ENCODE measurements around the gene TRPV2.
"Not testable (repeated sequence)": the region's sequence is repeated elsewhere in the genome, so short reads cannot be mapped to it uniquely, and the experiment has no call there.

TRPV2 gene

DNA sequence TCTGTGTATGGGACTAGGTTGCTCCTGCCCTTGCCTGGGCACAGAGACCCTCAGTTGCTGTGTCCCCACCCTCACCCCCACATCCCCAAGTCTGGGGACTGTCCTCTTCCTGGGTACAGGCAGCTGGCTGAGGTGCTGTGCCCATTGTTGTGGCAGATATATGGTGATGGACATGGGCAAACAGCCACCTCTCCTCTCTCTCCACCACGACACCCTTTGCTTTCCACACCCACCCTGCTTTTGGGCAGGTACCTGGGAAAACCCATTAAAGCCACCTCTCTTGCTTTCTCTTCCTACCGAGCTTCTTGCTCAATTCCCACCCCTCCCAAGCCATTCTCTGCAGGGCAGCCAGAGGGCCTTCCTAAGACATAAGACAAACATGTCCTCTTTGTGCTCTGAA is 21.7 kb downstream of the TRPV2 start:
- DNase-seq, result no peak

DNA sequence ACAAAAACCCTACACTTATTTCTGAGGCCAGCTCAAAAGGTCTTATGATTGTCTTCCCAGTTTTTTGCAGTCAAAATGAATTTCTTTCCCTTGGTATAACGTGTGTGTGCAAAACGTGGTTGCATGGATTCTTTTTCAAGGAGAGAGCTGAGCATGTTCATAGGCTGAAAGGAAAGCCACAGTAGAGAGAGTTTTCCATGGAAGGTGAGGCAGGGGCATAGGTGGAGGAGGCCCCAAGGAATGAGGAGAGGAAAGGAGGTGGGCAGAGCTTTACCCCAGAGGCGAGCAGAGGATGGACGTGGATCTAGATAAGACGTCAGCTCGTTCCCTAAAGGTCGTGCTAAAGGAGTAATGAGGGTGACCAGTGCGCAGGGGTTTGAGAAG is 22.8 kb downstream of the TRPV2 start:
- DNase-seq, result no peak

DNA sequence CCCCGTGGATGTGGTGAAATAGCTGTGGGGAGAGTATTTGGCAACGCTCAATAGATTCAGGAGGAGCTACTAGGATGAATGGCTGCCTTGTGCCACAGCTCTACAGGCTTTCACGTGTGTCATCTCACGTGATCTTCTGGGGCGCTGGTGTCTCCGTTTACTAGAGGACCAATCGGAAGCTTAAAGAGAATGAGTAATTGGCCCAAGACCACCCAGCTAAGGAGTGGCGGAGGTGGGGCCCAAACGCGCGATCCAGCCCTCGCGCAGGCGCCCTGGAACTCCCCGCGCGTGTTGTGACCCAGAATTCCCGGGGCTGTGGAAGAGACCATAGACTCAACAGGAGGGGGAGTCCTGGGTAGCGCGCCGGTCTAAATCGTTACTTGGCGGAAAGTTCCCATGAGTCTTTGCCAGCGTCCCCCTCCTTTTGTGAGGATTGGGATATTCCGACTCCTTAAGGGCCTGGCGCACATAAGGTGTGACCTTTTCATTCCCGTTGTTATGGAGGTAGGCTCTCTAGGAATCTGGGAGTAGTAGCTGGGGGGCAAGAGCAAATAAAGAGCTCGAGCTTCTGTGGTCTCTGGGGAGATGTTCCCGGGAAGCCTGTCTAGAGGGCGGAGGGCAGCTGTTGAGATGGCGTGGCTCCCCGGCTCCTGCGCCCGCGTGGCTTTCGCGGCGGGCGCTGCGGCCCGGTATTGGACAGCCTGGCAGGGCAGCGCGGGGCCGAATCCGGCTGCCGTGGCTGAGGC is 23.4 kb downstream of the TRPV2 start:
- DNase-seq, result peak; percentile 93

DNA sequence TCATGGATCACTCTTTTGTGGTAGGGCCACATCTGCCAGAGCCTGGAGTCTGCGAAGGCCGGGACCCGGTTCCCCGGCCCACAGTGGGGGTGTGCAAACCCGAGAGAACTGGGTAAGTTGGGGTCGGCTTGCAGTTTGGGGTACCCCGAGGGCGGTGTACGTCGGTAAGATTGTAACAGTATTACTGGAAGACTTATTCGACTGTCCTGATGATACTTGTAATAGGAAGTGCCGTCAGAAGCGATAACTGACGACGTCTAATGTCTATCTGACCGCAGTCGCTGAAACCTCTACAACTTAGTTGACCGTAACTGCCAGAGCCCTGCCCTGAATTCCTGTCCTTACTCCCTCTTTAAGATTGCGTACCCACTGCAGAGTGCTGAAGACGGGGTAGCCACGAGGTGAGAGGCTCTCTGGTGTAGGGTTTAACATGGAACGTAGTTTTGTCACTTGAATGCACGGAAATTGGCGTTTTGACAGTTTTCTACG is 24.0 kb downstream of the TRPV2 start:
- DNase-seq, result no peak

DNA sequence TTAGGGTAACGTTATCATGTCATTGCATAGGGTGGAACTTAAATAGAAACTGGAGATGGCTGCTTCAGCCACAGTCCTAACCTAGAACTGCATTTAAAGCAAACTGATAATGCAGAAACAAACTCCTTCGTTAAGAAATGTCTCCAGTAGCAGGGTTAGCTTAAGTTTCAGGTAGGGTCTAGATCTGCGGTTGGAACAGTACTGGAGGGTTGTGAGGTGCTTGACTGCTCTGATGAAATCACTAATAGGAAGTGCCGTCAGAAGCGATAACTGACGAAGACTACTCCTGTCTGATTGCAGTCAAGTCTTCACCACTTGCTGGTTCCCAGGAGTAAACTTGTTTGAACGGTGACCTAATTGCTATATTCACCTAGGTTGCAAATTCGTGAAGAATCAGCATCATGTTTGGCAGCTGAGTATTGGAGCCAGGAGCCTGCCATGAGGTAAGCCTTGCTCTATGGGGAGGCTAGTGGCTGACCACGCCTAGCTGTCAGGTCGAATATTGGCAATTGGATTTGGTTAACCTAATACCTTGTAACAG is 24.5 kb downstream of the TRPV2 start:
- DNase-seq, result no peak

DNA sequence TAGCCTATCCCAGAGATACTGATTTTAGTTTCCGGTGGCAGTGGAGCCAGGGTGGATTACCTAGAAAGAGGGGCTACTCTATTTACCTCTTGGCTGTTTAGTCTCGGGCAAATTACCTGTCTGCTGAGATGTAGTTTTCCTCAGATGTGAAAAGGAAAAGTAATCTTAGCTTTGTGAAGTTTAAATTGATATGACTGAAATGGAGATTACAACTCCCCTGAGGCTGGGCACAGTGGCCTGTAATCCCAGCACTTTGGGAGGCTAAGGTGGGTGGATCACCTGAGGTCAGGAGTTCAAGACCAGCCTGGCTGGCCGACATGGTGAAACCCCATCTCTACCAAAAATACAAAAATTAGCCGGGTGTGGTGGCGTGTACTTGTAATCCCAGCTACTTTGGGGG is 25.0 kb downstream of the TRPV2 start:
- not testable (repeated sequence) for DNase-seq

DNA sequence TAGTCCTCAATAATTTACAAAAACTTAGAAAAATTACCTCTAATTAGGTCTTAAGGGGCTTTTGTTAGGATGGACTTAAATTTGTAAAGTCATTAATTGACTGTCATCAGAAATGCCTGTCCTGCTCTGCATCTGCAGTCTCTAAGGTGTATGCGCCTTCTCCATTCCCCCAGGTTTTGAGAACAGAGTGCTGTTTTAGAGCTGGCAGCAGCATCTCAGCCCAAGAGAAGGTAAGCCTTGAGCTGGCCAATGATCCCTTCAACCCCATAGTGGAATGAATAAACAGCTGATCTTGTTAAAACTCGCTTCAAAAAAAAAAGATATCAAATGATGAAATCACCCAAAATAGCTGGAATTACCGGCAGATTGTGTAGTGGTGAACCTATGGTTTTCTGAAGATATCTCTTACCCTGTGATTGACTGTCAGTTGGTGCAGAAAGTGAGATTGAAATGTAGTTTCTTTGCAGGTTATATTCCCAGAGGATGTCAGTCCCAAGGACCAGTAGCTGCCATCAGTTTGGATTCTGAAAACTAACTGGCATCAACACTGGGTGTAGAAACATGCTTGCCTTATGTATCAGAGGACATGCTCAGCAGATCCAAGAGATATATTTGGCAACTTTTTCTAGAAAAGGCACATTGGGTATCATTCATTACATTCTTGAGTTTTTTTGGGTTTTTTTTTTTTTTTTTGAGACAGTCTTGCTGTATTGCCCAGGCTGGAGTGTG is 25.7 kb downstream of the TRPV2 start:
- DNase-seq, result no peak

DNA sequence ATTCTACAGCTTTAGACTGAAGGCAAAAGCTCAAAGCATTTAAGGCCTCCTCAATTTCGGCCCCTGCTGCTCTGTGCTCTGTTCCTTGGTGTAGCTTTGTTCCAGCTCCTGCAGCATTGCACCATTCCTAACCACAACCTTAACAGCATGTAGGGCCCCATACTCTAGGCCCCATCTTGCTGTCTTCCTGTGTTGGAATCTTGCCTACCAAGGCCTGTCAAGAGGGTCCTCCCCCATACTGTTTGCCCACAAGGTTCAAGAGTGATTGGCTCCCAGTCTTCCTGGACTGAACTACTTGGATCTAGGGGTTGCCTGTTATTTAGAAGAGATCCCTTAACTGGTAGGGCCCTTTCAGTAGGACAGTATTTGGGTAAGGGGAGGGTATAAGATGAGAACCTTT is 26.8 kb downstream of the TRPV2 start:
- DNase-seq, result no peak

DNA sequence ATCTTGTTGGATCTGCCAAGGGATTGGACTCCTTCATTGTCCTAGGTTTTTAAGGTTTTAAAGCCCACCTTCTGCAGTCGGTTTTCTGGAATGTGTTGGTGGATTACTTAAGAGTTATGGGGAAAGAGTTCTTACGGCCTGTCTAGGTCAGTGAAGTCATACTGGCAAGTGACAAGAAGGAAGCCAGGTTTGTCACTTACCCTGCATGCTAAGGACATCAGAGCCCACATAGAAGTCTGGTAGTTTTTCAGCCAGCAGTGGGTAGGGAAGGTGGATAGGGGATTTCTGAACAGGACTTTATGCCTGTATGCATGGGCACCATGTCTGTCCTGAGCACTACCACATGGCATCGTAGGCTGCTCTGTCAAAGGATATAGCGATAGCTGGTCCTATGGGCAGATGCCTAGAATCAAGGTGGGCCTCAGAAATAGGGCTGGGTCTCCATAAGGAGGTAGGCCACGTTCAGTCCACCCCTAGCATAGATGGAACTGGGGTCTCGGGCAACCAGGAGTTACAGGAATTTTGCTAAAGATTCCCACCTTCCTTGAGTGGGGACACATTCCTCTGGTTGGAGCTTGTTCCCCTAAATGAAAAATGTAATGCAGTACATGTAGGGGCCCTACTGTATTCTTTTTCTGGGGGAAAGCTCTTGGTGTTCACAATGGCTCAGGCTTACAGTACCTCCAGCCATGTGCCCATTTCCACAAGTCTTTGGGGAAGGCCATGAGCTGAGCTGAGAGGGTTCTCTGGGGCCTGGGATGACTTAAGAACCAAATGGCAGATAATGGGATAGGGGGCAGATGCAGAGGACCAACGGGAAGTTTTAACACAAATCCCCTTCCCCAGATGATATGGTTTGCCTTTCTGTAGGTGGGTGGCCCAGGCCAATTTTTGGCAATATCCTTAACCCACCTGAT is 27.5 kb downstream of the TRPV2 start:
- DNase-seq, result no peak

DNA sequence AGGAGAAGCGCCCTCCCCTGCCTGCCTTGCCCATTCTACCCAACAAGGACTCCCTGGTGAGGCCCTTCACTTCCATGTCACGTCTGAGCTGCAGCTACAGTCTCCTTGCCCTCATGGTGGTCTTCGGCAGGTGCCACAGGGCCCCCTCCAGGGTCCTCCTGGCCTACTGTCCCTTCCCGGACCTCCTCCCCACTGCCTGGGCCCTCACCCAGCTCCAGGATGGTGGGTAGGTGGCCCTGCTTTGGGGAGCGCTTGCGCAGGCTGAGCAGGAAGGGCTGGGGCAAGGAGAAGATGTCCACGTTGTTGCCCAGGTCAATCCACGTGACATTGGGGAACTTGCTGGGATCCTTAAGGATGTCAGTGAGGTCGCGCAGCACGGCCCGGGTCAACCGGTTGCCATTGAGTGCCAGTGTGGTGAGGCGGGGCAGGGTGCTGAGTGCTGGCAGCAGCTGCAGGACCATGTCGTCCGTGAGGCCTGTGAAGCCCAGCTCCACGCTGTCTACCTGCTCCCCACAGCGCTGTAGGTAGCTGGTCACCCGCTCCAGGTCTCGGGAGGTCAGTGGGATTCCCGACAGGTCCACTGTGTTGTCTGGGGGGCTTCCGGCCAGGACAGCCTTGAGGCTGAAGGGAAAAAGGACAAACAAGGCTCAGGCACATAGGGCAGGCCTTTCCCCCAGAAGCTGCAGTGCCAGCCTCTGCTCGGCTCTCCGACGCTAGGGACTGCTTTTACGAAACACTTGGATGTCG is 28.3 kb downstream of the TRPV2 start:
- DNase-seq, result no peak

DNA sequence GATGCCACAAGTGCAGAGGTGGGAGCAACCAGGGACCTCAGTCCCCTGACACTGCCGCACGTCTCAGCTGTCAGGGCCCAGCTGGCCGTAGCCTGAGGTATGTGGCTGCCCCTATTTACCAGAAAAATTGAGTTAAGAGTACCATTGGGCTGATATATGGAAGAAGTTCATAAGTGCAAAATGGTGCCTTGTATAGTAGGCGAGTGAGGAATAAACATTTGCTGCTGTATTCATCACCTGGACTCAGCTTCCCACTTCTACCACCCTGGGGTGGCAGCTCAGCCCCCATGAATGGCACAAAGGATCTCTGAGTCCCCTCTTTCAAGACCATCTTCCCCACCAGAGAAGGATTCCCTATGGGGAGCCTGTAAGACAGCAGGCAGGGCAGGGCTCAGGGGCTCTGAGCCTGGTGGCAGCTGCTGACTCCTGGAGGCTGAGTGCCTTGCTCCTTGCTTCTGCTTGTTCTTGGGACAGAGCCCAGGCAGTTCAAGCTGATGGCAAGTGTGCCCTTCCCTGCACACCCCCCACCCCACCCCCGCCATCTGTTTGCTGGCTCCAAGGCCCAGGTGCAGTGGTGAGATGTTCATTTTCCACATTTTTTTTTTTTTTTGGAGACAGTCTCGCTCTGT is 29.0 kb downstream of the TRPV2 start:
- DNase-seq, result no peak

DNA sequence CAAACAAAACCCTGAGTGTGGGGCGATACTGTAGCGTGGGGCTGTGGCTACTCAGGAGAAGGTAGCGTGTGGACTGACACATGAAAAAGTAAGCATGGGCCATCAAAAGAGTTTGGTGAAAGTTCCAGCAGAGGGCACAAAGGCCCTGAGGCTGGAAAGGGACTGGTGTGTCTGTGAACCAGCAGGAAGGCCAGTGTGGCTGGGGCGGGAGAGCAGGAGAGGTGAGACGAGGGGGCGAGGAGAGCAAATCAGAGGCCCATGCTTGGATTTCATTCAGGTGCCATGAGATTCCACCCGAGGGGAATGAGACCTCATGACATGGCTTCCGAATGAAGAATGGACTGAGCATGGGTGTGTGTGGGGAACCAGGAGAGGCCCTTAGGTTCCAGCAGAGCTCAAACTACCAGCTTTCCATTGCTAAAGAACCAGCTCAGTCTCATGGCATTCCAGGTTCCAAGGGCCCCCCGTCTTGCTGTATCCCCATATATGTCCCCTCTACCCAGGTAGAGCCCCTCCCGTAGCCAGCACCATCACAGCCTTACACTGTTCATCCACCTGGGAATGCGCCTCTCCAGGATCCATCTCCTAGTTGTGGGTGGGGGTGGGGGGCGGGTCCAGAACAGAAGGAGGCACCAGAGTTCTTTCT is 31.1 kb downstream of the TRPV2 start:
- no peak for DNase-seq

DNA sequence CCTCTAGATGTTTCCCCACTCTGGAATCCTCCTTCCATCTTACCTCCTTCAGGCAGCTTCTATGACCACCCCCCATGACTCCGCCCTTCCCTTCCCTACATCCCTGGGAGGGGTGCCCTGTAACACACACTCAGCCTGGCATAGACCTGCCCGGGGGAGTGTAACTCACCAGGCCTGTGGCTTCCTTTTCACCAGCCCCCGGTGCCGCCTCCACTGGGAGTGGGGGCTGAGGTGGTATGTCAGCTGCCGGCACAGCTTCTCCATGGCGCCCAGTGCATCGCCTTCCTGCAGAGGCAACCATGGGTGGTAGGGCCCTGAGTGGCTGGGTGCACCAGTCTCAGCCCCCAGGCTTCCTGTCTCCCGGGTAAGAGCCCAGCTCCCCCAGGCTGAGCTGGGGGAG is 32.3 kb downstream of the TRPV2 start:
- no peak for DNase-seq

DNA sequence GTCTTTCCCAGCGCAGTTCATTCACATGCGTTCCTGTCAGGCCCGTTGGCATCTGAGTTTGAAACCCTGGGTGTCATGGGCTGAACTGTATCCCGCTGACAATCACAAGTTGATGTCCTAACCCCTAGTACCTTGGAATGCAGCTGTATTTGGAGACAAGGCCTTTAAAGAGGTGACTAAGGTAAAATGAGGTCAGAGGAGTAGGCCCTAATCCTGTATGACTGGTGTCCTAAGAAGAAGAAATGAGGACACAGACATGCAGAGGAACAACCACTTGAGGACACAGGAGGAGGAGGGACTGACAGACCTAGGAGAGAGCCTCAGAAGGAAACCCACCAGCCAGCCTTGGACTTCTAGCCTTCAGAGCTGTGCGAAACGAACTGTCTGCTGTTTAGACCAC is 33.1 kb downstream of the TRPV2 start:
- DNase-seq, result no peak

DNA sequence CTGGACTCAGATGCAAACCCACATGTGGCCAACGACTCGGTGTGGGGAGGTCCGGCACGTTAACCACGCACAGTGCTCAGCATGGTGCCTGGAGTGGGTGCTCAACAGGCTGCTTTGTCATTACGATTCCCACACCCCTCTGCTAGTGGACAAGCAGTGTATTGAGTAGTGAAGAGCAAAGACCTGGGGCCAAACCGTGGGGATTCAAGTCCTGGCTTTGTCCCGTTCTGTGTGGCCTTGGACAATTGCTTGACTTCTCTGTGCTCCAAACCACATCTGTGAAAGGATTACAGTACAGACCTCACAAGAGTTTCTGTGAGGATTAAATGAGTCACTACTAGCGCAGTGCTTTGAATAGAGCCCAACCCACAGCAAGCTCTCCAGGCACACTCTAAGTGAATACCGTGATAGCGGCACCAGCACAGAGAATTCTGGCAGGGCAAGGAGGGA is 33.8 kb downstream of the TRPV2 start:
- DNase-seq, result no peak

DNA sequence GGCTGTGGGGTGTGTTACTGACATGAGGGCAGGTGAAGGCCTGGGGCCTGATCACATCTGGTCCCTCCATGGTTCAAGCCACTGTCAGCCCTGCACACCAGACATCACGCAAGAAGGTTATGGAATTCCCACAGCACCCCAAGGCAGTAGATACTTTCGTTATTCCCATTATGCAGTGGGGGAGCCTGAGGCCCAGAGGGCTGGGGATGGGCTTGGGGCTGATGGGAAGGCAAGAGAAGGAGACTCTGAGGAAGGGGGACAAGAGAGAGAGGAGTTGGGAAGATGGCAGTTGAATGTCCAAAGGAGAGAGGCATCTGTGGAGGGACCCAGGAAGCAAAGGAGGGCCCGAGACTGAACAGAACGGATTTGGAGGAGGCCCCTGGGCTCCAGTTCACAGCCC is 34.7 kb downstream of the TRPV2 start:
- DNase-seq, result no peak

DNA sequence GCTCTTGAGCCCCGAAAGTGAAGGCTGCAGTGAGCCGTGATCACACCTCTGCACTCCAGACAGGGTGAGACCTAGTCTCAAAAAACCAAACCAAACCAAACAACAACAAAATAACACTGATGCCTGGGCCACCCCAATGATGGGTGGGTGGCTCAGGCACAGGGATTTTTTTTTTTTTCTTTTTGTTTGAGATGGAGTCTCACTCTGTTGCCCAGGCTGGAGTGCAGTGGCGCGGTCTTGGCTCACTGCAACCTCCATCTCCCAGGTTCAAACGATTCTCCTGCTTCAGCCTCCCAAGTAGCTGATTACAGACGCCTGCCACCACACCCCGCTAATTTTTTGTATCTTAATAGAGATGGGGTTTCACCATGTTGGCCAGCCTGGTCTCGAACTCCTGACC is 36.9 kb downstream of the TRPV2 start:
- DNase-seq, result not testable (repeated sequence)

DNA sequence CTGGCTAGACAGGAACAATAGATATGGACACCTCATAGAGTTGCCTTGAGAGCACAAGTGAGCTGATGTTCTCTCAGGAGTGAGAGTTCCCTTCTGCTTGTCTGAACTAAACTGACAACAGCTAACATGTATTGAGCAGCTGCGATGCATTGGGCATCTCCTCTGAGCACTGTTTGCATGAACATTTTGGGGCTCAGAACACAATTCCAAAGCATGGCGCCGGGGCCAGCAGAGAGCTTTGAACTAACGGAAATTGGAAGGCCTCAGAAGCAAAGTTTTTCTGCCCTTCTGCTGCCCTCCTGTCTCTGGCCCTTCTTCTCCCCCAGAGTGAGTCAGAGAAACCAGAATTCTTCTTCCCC is 38.1 kb downstream of the TRPV2 start:
- no peak for DNase-seq

DNA sequence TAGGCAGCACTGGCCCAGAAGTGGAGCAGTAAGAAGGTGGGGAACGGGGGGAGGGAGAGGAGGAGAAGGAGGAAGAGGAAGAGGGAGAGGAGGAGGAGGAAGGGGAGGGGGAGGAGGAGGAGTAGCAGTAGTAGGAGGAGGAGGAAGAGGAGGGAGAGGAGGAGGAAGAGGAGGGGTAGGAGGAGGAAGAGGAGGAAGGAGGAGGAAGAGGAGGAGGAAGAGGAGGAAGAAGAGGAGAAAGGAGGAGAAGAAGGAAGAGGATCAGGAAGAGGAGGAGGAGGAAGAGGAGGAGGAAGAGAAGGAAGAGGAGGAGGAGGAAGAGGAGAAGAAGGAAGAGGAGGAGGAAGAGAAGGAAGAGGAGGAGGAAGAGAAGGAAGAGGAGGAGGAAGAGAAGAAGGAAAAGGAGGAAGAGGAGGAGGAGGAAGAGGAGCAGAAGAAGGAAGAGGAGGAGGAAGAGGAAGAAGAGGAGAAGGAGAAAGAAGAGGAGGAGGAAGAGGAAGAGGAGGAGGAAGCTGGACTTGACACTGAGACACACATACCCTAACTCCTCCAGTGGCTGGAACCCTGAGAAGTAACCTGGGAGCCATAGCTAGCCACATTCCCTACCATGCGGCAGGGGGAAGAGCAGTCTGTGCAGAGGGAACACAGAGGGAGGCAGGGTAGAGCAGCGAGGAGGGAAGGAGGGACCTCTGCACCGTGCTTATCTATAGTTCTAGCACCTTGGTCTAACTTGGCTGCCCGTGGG is 40.8 kb downstream of the TRPV2 start:
- no peak for DNase-seq

DNA sequence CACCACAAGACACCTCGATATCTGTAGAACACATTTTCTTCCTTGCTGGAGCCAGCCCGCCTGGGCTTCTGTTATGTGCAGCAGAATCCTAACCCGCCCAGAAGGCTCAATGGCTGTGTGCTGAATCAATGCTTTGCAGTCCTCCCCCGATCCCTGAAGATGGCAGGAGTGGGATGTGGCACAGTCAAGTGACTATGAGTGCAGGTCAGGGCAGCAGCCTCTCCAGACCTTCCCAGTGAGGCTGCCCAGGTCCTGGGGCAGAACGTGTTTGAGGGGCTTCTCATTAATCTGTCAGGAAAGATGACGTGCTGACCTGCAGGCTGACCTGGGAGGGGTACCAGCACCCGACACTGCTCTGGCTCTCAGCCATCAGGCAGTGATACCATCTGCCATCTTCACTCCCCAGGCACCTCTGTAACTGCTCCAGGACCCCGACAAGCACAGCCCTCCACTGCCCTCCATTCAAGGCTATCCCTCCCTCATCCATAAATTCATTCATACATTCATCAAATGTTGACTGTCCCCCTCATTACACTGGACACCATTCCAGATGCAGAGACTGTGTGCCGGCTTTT is 41.5 kb downstream of the TRPV2 start:
- DNase-seq, result no peak

Data from activated gamma-delta T cell treated with Interleukin-2 at 50 U/mL for 16 hours (primary cell).